Neural cell (in vitro differentiated cells): ENCODE data around the gene TBCK.

Experiments
- CTCF ChIP-seq: fragments of 450-650 bp; IDR thresholded peaks from 2 replicates; pipeline ENCODE4 v1.5.1; 2014; ENCODE audit warnings: antibody characterized with exemption, mild to moderate bottlenecking, moderate library complexity; ENCODE audit not compliant: poor library complexity, severe bottlenecking
- EP300 ChIP-seq: fragments of 450-650 bp; conservative IDR thresholded peaks from 2 replicates; pipeline ENCODE4 v1.6.1; 2014; ENCODE audit warnings: antibody characterized with exemption, mild to moderate bottlenecking, moderate library complexity; ENCODE audit not compliant: poor library complexity, severe bottlenecking
- EZH2 ChIP-seq: fragments of 200-600, 300-800 bp; shearing (Covaris generic), sonication (generic); IDR thresholded peaks from 2 replicates; pipeline ENCODE4 v1.6.1; 2014; ENCODE audit warnings: antibody characterized with exemption, low read length, borderline replicate concordance, mild to moderate bottlenecking; ENCODE audit not compliant: insufficient read depth, poor library complexity, severe bottlenecking
- MXI1 ChIP-seq: fragments of 450-650 bp; conservative IDR thresholded peaks from 2 replicates; pipeline ENCODE4 v1.6.1; 2014; ENCODE audit warnings: antibody characterized with exemption, mild to moderate bottlenecking; ENCODE audit not compliant: poor library complexity, severe bottlenecking
- POLR2AphosphoS5 ChIP-seq: IDR thresholded peaks from 2 replicates; pipeline ENCODE4 v1.6.1; 2012
- RAD21 ChIP-seq: fragments of 450-650 bp; conservative IDR thresholded peaks from 2 replicates; pipeline ENCODE4 v1.6.1; 2014; ENCODE audit warnings: antibody characterized with exemption, mild to moderate bottlenecking, moderate library complexity
- REST ChIP-seq: IDR thresholded peaks from 2 replicates; pipeline ENCODE4 v1.6.1; 2012; ENCODE audit warnings: borderline replicate concordance
- SMC3 ChIP-seq: fragments of 450-650 bp; conservative IDR thresholded peaks from 2 replicates; pipeline ENCODE4 v1.6.1; 2014; ENCODE audit warnings: antibody characterized with exemption, mild to moderate bottlenecking, moderate library complexity; ENCODE audit not compliant: poor library complexity
- TAF1 ChIP-seq: IDR thresholded peaks from 2 replicates; pipeline ENCODE4 v1.6.1; 2012; ENCODE audit warnings: low read depth

- TF ChIP-seq POLR2AphosphoS5 (no peak), EP300 (no peak), REST (no peak), EZH2 (no peak), CTCF (no peak), TAF1 (no peak), RAD21 (no peak), SMC3 (no peak), MXI1 (no peak)
Observed at GRCh38 chr4:106036334-106036733, 279.7 kb downstream of the TBCK start.
